ENCODE measurements around the gene SLC41A2.
"Not testable (repeated sequence)": the region's sequence is repeated elsewhere in the genome, so short reads cannot be mapped to it uniquely, and the experiment has no call there.

Gene SLC41A2

GRCh38 chr12:104957719-104958000 is 430 bp downstream of the SLC41A2 start:
- no peak for DNase-seq (ENCODE audit: low read depth)
- H3K4me3 ChIP-seq (ENCODE audit: low read depth, low read length), result peak overlapping the region; percentile 70
- in situ Hi-C loops (cut with HindIII; ENCODE audit: low sequenced_read_pairs), result no loop called here
- no peak for TF ChIP-seq CTCF (IDR thresholded peaks at IDR 0.05; ENCODE audit: low read depth, low read length, missing control alignments)

GRCh38 chr12:104956870-104957718 is 996 bp downstream of the SLC41A2 start:
- H3K4me3 ChIP-seq (ENCODE audit: low read depth, low read length), result peak overlapping the region; percentile 70
- in situ Hi-C loops (cut with HindIII; ENCODE audit: low sequenced_read_pairs), result no loop called here
- no peak for DNase-seq (ENCODE audit: low read depth)
- TF ChIP-seq CTCF (IDR thresholded peaks at IDR 0.05; ENCODE audit: low read depth, low read length, missing control alignments), result no peak

- H3K4me3 ChIP-seq (ENCODE audit: low read depth, low read length), result no peak overlapping the region
- TF ChIP-seq CTCF (IDR thresholded peaks at IDR 0.05; ENCODE audit: low read depth, low read length, missing control alignments), result no peak
- in situ Hi-C loops (cut with HindIII; ENCODE audit: low sequenced_read_pairs), result no loop called here
- no peak for DNase-seq (ENCODE audit: low read depth)
Measured at GRCh38 chr12:104955703-104956102, 2.4 kb downstream of the SLC41A2 start.

GRCh38 chr12:104953323-104953722 is 4.8 kb downstream of the SLC41A2 start:
- in situ Hi-C loops (cut with HindIII; ENCODE audit: low sequenced_read_pairs), result no loop called here
- no peak for TF ChIP-seq CTCF (IDR thresholded peaks at IDR 0.05; ENCODE audit: low read depth, low read length, missing control alignments)
- no peak overlapping the region for H3K4me3 ChIP-seq (ENCODE audit: low read depth, low read length)
- DNase-seq (ENCODE audit: low read depth), result no peak

- in situ Hi-C loops (cut with HindIII; ENCODE audit: low sequenced_read_pairs), result no loop called here
- no peak for TF ChIP-seq CTCF (IDR thresholded peaks at IDR 0.05; ENCODE audit: low read depth, low read length, missing control alignments)
- H3K4me3 ChIP-seq (ENCODE audit: low read depth, low read length), result no peak overlapping the region
- DNase-seq (ENCODE audit: low read depth), result no peak
Measured at GRCh38 chr12:104952816-104953215, 5.3 kb downstream of the SLC41A2 start.

GRCh38 chr12:104951759-104952509 is 6.2 kb downstream of the SLC41A2 start:
- no peak overlapping the region for H3K4me3 ChIP-seq (ENCODE audit: low read depth, low read length)
- in situ Hi-C loops (cut with HindIII; ENCODE audit: low sequenced_read_pairs), result no loop called here

GRCh38 chr12:104948716-104949115 is 9.4 kb downstream of the SLC41A2 start:
- DNase-seq (ENCODE audit: low read depth); H3K4me3 ChIP-seq (ENCODE audit: low read depth, low read length); in situ Hi-C loops (cut with HindIII; ENCODE audit: low sequenced_read_pairs): not testable (repeated sequence)

More at GRCh38 chr12:104951759-104952509, 6.2 kb downstream of the SLC41A2 start:
- DNase-seq (ENCODE audit: low read depth), result no peak
- TF ChIP-seq CTCF (IDR thresholded peaks at IDR 0.05; ENCODE audit: low read depth, low read length, missing control alignments), result no peak

All from astrocyte of the cerebellum (primary cell).